RWPE2 (cell line): ENCODE results near the gene MEPCE.

Experiments used
- ATAC-seq: fragments of 200-7000 bp; cut with Tn5 transposase; 3 replicates; pipeline ENCODE4 v1.9.1; 2021; ENCODE audit warnings: low read depth
- DNase-seq: peaks from one replicate; pipeline ENCODE4 v3.0.0-alpha.2; 2020; ENCODE audit warnings: low spot score
- H3K27ac ChIP-seq: fragments of 450-650 bp; 2 replicates; pipeline ENCODE4 v1.5.1; 2017; ENCODE audit warnings: mild to moderate bottlenecking; ENCODE audit not compliant: poor library complexity, severe bottlenecking
- H3K27me3 ChIP-seq: fragments of 250-450 bp; sonication (Bioruptor Pico); 2 replicates; pipeline ENCODE4 v1.5.1; 2021; ENCODE audit warnings: mild to moderate bottlenecking, moderate library complexity; ENCODE audit not compliant: insufficient read depth, poor library complexity, severe bottlenecking
- H3K36me3 ChIP-seq: fragments of 250-450 bp; sonication (Bioruptor Pico); 2 replicates; pipeline ENCODE4 v1.5.1; 2020; ENCODE audit warnings: low read depth, mild to moderate bottlenecking, moderate library complexity
- H3K4me1 ChIP-seq: fragments of 250-450 bp; sonication (Bioruptor Pico); 2 replicates; pipeline ENCODE4 v1.5.1; 2021; ENCODE audit warnings: mild to moderate bottlenecking, moderate library complexity; ENCODE audit not compliant: insufficient read depth, poor library complexity, severe bottlenecking
- H3K4me3 ChIP-seq: fragments of 250-450 bp; sonication (Bioruptor Pico); 2 replicates; pipeline ENCODE4 v1.5.1; 2021; ENCODE audit warnings: mild to moderate bottlenecking, moderate library complexity; ENCODE audit not compliant: severe bottlenecking
- H3K9me3 ChIP-seq: fragments of 250-450 bp; sonication (Bioruptor Pico); 2 replicates; pipeline ENCODE4 v1.5.1; 2021; ENCODE audit warnings: mild to moderate bottlenecking, moderate library complexity; ENCODE audit not compliant: severe bottlenecking
- TF ChIP-seq, protein P1 (sequence below): fragments of 450-650 bp; IDR thresholded peaks from one replicate; pipeline ENCODE4 v1.5.1; 2017; ENCODE audit warnings: mild to moderate bottlenecking, moderate library complexity; ENCODE audit not compliant: poor library complexity, severe bottlenecking

The MEPCE gene

DNA sequence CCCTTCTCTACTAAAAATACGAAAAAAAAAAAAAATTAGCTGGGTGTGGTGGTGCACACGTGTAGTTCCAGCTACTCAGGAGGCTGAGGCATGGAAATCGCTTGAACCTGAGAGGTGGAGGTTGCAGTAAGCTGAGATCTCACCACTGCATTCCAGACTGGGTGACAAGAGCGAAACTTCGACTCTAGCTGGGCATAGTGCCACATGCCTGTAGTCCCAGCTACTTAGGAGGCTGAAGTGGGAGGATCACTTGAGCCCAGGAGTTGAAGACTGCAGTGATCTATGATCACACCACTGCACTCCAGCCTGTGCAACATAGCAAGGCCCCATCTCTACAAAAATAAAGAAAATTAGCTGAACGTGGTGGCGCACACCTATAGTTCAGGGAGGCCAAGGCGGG, 35.7 kb downstream of the MEPCE start:
- ATAC-seq, result no peak
- no peak overlapping the region for H3K4me3 ChIP-seq

DNA sequence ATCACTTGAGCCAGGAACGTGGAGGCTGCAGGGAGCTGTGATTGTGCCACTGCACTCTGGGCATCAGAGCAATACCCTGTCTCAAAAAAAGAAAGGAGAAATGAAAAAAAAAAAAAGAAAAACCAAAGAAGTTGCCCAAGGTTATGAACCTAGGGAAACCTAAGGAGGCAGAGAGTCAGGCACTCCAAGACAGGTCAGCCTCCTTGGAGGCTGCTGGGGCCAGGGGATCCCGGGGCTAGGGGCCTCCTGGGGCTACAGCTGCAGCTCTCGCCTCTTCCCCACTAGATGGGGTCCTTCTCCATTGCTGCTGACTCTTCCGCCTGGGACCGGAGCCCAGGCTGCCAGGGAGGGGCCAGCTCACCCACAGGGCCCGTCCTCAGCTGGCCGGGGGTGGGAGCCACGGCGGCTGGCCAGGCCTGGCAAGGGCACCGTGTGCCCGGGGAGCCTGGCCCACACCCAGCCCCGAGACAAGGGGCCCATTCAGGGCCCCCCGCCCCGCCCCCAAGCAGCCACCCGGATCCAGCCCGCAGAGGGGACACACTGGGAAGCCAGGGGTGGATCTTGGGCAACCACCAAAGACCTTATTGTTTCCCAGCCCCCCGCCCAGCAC, 36.2 kb downstream of the MEPCE start:
- no peak overlapping the region for H3K27ac ChIP-seq
- H3K4me3 ChIP-seq, result no peak overlapping the region
- TF ChIP-seq, protein P1, sequence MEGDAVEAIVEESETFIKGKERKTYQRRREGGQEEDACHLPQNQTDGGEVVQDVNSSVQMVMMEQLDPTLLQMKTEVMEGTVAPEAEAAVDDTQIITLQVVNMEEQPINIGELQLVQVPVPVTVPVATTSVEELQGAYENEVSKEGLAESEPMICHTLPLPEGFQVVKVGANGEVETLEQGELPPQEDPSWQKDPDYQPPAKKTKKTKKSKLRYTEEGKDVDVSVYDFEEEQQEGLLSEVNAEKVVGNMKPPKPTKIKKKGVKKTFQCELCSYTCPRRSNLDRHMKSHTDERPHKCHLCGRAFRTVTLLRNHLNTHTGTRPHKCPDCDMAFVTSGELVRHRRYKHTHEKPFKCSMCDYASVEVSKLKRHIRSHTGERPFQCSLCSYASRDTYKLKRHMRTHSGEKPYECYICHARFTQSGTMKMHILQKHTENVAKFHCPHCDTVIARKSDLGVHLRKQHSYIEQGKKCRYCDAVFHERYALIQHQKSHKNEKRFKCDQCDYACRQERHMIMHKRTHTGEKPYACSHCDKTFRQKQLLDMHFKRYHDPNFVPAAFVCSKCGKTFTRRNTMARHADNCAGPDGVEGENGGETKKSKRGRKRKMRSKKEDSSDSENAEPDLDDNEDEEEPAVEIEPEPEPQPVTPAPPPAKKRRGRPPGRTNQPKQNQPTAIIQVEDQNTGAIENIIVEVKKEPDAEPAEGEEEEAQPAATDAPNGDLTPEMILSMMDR, result peak; percentile 46
- peak; percentile 66 for ATAC-seq
- no peaks in the 10 kb centered on the region for H3K9me3 ChIP-seq
- H3K36me3 ChIP-seq, result peaks cover 11% of the 10 kb centered on the region
- H3K27me3 ChIP-seq, result no peaks in the 10 kb centered on the region
- no peak for DNase-seq
- no peaks in the 10 kb centered on the region for H3K4me1 ChIP-seq

More for the DNA sequence above, 35.7 kb downstream of the MEPCE start:
- H3K9me3 ChIP-seq, result no peaks in the 10 kb centered on the region
- H3K27ac ChIP-seq, result no peak overlapping the region
- no peaks in the 10 kb centered on the region for H3K27me3 ChIP-seq
- H3K36me3 ChIP-seq, result peaks cover 7% of the 10 kb centered on the region; the same call in 1 of the 2 replicates
- H3K4me1 ChIP-seq, result no peaks in the 10 kb centered on the region
- DNase-seq, result no peak
- TF ChIP-seq, protein P1, result no peak

DNA sequence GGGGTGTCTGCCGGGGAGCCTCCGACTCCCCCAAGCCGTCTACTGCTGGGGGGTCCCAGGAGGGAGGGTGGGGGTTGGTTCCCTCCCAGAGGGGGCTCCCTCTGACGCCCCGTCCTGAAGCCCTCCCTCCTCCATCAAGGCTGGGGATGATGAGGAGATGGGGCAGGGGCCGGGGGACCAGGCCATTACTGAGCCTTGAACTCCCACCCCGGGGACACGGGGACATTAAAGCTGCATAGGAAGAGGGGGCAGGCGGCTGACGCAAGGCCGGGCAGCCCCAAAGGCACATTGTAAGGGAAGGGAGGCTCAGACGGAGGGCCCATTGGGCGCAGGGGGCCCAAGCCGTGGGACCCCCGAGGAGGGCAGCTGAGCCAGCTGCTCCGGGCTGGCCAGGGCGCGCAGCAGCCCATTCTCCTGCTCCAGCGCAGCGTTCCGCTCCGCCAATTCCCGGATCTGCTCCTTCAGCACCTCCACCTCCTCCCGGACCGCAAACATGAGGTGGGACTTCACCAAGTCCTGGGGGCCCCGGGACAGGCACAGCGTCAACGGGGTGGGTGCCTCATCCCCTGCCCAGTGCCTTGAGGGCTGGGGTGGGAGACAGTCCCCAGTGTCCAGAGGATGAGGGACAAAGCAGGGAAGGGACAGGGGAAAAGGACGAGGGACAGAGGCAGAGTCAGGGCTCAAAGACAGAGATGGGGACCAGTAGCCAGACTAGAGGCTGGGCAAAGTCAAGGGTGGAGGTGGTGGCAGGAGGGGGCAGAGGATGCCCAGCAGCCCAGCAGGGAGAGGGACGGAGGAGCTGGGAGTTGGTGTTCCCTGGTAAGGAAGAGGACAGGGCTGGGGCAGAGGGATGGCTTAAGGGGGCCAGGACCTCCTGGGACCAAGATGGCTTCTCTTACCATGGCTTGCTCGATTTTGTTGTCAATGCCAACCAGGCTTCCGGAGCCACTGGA, 37.3 kb downstream of the MEPCE start:
- H3K36me3 ChIP-seq, result peaks cover 11% of the 10 kb centered on the region
- DNase-seq, result no peak

DNA sequence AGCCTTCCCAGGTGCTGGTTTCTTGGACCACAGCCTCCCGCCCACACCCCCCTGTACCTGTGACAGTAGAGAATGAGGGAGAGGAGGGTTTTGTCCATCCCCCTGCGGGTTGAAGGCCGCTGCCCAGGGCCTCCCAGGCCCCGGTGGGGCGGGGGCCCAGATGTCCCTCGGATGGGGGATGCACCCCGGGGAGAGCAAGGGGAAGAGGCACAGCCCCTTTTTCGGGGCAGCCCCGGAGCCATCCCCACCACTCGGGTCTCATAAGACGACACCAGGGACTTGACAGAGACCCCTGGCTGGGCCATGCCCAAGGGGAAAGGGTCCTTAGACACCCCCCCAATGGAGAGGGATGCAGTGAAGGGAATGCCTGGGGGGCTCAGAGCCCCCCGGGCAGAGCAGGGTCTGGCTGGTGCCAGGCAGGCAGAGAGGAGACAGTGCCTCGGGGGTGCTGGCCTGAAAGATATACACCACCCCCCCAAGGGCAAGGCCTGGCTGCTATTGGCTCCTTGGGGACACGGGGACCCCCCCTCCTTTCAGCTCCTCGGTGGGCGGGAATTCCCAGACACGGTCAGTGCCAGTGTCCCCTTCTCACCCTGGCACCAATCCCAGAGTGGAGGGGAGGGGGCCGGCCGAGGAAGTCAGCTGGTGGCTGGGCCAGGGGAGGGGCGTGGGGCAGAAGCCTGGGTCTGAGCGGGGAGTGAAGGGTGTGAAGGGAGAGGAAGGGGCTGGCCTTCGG, 38.2 kb downstream of the MEPCE start:
- Histone ChIP-seq H3K27ac (no peak overlapping the region), H3K4me1 (no peaks in the 10 kb centered on the region), H3K9me3 (no peaks in the 10 kb centered on the region), H3K36me3 (peaks cover 11% of the 10 kb centered on the region), H3K27me3 (no peaks in the 10 kb centered on the region), H3K4me3 (no peak overlapping the region)
- ATAC-seq (no peak), DNase-seq (no peak)
- TF ChIP-seq, protein P1, result no peak

More for the DNA sequence above, 37.3 kb downstream of the MEPCE start:
- Histone ChIP-seq H3K27ac (no peak overlapping the region), H3K27me3 (no peaks in the 10 kb centered on the region), H3K9me3 (no peaks in the 10 kb centered on the region), H3K4me3 (no peak overlapping the region), H3K4me1 (no peaks in the 10 kb centered on the region)
- no peak for ATAC-seq
- TF ChIP-seq, protein P1, result no peak
